ENCODE data around the gene RDH16.
"Not testable (repeated sequence)": the region's sequence is repeated elsewhere in the genome, so short reads cannot be mapped to it uniquely, and the experiment has no call there.

Gene RDH16

DNA sequence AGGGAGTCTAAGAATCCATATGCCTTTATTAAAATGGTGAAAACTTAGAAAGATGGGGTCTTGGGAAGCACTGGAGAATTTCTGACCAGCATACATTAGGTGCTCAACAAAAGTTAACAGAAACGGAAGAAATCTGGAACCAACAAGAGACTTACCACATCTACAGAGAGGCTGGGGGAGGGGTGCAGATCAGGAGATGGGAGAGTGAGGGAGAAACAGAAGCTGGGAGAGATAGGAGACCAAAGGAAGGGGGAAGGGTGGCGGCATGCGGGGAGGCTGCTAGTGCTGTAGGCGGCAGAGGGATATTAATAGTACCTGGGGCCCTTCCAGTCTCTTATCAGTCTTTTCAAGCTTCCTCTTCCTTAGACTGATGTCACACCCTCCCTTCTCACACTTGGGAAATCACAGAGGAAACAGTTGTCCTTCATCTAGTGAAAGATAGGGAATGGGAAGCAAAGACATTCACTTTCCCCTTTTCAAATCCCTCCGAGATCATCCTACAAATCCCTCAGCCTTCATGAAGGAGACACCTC is 30.9 kb upstream of the RDH16 start:
- DNase-seq: no peak

DNA sequence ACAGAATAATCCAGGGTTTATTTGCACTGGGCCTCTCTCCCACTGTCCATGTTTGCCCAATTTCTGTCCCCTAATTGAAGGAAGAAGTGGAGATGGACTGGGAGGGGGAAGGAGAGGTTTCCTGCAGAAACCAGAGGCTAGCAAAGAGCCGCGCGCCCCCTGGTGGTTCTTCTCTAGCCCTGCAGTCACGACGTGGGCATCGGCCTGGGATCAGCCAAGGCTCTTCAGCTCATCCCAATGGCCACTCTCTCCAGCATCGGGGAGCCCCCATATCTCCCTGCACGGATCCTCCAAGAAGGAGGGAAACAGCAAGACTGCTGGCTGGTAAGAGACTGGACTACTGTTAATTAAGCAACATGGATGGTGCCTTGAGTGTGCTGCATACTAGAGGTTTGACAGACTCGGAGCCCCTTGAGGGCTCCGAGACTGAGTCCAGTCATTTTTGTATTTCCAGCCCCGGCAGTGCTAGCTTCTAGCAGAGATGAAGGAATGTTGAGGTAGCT is 30.2 kb upstream of the RDH16 start:
- peak; percentile 71 for DNase-seq

DNA sequence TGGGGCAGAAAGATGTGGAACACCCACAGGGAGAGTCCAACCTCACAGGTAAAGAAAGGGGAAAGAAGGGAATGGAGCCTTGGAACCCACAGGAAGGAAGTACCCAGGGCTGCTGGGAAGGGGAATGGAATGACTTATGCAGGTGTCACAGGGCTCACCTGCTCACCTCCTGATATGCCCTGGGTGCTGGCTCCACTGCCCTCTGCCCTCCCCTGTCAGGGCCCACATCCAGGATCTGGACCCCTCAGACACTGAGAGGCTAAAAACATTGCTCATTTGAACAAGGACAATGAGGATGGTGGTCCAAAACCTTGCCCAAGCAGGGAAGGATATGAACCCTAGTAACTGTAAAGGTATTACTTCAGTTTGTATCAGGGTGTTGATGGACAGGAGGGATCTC is 29.6 kb upstream of the RDH16 start:
- no peak for DNase-seq

DNA sequence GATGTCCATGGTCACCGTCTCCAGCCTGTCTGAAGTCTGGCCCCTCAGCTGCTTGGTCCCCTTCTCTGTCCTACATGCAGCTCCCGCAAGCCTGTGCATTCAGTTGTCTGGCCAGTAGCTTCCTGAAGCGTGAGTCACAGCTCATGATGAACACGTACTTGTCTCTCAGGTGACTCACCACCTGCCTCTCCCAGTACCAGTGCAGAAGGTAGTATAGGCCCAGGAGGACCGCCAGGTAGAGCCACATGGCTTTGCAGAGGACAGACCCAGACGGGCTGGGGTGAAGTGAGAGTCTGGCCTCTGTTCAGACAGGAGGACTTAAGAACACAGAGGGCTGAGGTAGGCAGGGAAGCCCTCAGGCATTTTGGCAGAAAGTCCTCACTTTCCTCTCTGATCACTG is 28.3 kb upstream of the RDH16 start:
- DNase-seq: not testable (repeated sequence)

DNA sequence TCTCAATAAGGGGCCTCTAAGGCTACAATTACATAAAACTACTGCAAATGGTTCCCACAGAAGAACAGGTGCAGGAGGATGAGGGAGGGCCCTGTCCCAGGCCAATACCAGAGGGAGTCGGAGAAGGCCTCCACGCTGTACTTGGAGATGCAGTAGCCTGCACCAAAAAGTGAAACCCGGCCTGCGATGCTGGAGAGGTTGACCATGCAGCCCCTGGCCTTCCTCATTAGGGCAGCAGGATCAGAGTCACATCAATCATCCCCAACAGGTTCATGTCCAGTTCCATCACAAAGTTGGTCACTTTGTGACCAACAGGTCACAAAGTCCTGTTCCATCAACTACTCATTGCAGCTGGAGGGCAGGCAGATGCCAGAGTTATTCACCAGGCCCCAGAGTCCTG is 26.0 kb upstream of the RDH16 start:
- no peak for DNase-seq

DNA sequence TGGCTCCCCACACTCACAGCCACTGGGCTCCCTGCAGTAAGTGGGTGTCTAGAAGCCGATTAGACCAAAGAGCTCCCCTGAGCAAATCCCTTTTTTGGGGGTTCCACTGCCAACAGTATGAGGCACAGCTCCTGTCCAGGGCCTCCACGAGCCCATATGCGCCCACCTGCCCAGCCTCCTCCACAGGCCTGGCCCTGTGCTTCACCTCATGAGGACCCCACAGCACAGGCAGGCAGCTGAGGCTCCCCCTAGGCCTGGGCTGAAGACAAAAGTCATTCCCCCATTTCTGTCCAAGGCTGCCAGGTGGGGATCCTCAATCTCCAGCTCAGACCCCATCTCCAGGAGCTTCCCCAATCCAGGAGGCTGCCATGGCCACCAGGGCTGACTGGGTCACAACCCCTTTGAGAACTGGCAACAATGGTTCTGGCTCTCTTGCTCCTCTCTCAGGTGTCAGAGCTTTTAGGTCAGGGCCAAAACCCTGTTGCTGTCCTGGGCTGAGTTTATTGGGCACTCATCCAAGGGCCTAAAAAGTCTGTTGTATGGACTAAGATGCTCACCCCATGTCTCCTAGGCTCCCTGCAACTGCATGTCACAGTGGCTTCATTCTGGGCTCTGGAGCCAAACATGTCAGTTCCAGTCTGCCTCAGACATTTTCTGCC is 25.3 kb upstream of the RDH16 start:
- DNase-seq: not testable (repeated sequence)

DNA sequence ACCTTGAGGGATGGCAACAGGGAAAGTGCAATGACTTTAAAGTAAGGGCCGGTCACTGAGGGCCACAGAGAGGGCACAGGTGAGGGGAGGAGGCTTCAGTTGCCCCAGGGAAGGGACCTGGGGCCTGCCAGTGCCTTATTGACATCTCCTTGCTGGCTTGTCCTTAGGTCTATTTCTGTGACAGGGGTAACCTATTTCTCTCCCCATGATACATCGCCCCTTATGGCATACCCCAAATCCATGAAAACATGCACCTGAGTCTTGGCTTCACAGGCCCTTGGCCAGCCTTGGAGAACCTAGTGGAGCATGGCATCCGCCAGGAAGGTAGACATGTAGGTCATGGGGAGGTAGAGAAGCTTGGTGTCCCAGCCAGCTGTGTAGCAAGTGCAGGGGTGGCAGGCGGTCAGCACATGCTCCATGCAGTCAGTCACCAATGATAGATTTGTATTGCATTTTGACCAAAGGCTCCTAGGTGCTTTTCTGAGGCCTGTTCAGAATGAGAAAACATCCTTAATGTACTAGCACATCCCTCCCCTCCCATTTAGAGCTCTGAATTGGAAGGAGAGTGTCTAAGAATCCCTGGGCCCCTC is 23.6 kb upstream of the RDH16 start:
- no peak for DNase-seq

DNA sequence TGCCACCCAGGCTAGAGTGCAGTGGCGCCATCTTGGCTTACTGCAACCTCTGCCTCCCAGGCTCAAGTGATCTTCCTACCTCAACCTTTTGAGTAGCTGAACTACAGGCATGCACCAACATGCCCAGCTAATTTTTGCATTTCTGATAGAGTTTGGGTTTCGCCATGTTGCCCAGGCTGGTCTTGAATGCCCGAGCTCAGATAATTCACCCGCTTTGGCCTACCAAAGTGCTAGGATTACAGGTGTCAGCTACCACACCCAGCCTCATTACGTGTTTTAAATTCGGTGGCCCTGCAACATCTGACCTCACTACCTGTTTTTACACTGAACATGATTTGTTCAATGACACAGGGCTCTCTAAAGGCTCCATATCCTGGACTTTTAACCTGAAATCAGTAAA is 22.9 kb upstream of the RDH16 start:
- DNase-seq: no peak

DNA sequence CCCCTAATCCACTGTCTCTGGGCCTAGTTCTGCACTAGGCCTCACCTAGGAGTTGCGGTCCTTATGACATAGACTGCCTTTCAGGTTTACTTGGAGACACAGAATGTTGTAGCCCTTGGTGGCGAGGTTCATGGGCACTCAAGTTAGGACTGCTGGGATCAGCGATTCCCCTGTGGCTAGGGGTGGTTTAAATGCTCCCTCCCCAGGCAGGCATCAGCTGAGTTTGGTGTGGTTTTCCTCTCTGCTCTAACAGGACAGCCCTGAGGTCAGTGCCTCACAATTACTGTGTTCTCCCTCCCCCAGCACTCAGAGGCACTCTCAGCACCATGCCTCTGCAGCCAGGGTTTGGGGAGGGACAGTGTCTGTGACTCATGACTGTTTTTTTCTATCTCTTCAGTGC is 22.2 kb upstream of the RDH16 start:
- DNase-seq: no peak

DNA sequence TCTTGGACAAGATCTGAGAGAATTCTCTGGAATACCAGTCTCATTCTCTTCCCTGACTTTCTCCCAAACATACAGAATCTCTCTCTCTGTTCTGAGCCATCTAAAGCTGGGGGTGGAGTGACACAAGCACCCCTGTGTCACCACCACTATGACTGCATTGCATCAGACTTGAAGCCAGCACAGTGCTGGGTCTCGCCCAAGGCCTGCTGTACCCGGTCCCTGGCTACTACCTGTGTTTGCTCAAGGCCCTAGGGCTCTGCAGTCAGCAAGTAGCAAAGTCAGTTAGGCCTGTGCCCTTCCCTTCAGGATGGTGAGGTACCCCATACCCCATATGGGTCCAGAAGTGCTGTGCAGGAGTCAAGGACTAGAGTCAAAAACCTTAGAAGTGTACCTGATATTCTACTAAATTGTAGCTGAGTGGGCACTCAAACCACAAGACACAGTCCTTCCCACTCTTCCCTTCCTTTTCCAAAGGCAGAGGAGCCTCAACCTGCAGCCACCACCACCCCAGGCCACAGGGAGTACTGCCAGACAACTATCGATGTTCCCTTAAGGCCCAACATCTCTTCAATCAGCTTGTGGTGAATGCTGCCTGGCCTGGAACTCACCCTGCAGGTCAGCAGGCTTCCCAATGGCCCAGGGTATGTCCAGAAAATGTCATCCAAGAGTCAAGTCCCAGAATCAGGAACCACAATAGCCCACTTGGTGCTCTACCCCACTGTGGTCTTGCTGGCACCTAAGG is 21.2 kb upstream of the RDH16 start:
- no peak for DNase-seq

DNA sequence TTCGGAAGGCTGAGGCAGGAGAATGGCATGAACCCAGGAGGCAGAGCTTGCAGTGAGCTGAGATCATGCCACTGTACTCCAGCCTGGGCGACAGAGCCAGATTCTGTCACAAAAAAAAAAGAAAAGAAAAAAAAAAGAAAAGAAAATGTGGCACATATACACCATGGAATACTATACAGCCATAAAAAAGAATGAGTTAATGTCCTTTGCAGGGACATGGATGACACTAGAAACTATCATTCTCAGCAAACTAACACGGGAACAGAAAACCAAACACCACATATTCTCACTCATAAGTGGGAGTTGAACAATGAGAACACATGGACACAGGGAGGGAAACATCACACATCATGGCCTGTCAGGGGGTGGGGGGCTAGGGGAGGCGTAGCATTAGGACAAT is 20.0 kb upstream of the RDH16 start:
- not testable (repeated sequence) for DNase-seq

DNA sequence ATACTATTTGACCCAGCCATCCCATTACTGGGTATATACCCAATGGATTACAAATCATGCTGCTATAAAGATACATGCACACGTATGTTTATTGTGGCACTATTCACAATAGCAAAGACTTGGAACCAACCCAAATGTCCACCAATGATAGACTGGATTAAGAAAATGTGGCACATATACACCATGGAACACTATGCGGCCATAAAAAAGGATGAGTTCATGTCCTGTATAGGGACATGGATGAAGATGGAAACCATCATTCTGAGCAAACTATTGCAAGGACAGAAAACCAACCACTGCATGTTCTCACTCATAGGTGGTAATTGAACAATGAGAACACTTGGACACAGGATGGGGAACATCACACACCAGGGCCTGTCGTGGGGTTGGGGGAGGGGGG is 16.8 kb upstream of the RDH16 start:
- not testable (repeated sequence) for DNase-seq

DNA sequence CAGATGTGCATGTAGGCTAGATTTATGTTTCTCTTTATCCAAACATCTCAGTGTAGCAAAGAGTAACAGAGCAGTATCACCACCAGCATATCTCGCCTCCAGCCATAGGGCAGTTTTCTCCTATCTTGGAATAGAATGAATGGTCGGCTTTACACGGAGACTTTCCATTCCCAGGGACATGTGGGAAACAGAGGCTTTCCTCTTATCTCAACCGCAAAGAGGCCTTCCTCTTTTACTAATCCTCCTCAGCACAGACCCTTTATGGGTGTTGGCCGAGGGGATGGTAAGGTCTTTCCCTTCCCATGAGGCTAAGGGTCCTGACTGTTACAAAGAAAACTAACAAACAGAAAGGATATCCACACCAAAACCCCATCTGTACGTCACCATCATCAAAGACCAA is 11.5 kb upstream of the RDH16 start:
- not testable (repeated sequence) for DNase-seq

DNA sequence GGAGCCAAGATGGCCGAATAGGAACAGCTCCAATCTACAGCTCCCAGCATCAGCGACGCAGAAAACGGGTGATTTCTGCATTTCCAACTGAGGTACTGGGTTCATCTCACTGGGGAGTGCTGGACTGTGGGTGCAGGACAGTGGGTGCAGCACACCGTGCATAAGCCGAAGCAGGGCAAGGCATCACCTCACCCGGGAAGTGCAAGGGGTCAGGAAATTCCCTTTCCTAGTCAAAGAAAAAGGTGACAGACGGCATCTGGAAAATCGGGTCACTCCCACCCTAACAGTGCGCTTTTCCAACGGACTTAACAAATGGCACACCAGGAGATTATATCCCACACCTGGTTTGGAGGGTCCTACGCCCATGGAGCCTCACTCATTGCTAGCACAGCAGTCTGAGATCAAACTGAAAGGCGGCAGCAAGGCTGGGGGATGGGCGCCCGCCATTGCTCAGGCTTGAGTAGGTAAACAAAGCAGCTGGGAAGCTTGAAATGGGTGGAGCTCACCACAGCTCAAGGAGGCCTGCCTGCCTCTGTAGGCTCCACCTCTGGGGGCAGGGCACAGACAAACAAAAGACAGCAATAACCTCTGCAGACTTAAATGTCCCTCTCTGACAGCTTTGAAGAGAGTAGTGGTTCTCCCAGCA is 8.7 kb upstream of the RDH16 start:
- not testable (repeated sequence) for DNase-seq

DNA sequence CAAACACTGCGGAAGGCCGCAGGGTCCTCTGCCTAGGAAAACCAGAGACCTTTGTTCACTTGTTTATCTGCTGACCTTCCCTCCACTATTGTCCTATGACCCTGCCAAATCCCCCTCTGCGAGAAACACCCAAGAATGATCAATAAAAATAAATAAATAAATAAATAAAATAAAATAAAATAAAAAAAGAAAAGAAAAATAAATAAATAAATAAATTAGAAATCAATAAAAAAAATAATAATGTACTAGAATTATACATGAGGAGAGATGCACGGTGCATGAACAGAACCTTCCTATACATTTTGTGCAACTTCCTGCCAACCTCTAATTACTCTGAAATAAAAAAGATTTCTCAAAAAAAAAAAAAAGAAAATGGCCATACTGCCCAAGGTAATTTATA is 7.7 kb upstream of the RDH16 start:
- DNase-seq: not testable (repeated sequence)

DNA sequence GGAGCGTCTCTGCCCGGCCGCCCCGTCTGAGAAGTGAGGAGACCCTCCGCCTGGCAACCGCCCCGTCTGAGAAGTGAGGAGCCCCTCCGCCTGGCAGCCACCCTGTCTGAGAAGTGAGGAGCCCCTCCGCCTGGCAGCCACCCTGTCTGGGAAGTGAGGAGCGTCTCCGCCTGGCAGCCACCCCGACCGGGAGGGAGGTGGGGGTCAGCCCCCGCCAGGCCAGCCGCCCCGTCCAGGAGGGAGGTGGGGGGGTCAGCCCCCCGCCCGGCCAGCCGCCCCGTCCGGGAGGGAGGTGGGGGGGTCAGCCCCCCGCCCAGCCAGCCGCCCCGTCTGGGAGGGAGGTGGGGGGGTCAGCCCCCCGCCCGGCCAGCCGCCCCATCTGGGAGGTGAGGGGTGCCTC is 6.1 kb upstream of the RDH16 start:
- not testable (repeated sequence) for DNase-seq

DNA sequence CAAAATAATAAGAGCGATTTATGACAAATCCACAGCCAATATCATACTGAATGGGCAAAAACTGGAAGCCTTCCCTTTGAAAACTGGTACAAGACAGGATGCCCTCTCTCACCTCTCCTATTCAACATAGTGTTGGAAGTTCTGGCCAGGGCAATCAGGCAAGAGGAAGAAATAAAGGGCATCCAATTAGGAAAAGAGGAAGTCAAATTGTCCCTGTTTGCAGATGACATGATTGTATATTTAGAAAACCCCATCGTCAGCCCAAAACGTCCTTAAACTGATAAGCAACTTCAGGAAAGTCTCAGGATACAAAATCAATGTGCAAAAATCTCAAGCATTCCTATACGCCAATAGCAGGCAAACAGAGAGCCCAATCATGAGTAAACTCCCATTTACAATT is 4.8 kb upstream of the RDH16 start:
- not testable (repeated sequence) for DNase-seq

DNA sequence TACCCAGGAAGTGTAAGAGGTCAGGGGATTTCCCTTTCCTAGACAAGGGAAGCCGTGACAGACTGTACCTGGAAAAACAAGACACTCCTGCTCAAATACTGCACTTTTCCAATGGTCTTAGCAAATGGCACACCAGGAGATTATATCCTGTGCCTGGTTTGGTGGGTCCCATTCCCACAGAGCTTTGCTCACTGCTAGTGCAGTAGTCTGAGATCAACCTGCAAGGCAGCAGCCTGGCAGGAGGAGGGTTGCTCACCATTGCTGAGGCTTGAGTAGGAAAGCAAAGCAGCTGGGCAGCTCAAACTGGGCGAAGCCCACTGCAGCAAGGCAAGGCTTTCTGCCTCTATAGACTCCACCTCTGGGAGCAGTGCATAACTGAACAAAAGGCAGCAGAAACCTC is 1.0 kb upstream of the RDH16 start:
- no peak for DNase-seq

DNA sequence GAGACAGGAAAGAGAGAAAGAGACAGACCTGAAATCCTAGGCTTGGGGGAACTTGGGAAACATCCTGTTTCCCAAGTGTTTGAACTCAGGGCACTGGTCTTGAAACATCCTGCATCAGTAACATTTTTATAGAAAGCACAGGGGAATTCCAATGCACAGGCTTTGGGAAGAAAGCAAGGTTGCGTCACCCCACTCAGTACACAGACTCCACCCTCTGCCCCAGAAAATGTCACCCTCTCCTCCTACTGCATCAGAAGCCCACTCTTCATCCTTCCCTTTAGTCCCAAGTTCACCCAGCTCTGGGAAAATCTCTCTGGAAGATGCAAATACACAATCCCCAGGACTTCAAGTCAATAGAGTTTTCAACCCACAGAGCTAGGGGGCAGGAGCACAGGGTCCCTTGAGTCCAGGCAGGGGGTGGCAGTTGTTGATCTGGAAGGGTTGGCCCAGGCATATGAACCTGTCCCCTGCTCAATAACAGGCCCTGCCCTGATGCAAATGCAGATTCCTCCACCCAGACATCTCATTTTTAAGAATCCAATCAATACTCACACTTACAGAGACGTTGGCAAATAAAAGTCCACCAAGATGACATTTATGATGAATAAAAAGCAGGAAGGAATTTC is 1.7 kb downstream of the RDH16 start:
- no peak for DNase-seq

DNA sequence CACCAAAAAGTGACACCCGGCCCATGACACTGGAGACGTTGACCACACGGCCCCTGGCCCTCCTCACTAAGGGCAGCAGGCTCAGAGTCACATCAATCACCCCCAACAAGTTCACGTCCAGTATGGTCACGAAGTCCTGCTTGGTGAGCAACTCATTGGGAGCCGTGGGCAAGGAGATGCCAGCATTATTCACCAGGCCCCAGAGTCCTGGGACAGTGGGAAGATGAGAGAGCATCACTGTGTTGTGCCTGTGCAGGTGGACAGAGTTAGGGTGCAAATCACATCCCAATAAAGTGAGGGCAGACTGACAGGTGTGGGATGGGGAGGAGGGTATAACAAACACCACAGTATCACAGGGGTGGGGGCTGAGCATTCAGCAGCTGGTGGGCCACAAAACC is 2.5 kb downstream of the RDH16 start:
- DNase-seq: no peak

DNA sequence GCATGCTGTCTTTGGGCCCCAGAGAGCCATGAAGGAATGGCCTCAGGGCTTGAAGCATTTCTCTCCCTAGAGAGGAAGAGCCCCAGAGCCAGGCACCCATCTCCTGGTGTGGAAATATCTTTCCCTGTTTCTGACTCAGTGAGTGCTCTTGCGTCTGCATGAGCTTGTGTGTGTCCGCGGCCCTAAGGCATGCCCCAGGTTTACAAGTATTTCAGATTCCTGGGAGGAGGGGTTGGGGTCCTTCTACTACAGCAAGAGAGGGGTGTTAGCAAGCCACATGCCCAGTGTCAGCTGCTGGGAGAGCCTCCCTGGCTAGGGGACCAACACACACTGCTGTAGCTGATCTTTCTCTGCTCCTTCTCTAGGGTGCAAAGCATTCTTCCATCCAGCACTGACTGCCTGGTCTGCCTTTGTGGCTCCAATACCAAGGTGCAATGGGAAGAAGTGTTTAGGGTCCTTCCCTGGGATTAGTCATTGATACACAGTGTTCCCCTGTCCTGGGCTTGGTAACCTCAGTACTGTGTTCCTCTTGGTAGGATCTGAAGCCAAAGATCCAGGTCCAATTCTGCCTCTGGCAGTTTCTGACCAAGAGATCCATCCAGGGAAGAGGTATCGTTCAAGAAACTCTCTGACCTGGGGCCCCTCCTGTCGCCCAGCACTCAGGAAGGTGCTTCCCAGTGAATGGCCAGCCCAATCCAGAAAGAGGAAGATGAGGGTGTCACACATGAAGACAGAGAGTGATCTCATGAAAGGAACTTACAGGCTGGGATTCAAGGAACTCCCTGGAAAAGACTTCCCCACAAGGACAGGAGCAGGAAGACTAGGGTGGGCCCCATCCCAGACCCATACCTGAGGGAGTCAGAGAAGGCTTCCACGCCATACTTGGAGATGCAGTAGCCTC is 3.1 kb downstream of the RDH16 start:
- no peak for DNase-seq

DNA sequence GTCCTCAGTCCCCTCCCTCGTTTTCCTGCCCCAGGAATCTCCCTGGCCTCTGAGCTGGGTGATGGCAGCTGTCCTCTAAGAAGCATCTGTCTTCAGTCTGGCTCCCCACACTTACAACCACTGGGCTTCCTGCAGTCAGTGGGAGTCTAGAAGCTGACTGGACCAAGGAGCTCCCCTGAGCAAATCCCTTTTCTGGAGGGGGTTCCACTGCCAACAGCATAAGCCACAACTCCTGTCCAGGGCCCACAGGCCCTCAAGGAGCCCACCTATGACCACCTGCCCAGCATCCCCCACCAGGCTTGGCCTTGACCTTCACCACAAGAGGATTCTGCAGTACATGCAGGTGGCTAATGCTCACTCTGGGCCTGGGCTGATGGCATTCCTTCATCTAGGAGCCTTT is 4.1 kb downstream of the RDH16 start:
- DNase-seq: no peak
